Measurements from ENCODE around the gene GART.

- TF ChIP-seq POLR2AphosphoS5 (IDR thresholded peaks at IDR 0.05; ENCODE audit: borderline replicate concordance, low read depth, low read length) = no peak
- TF ChIP-seq EZH2 (IDR thresholded peaks at IDR 0.05) = no peak
- TF ChIP-seq FOXP2 (optimal IDR thresholded peaks at IDR 0.05; ENCODE audit: control extremely low read depth, extremely low read length, insufficient read depth) = no peak
Observed at GRCh38 chr21:33568448-33568847, 26.5 kb upstream of the GART start.
